KMS-11 (cell line): ENCODE measurements around the gene SLC39A8.

Experiments
- H2AFZ ChIP-seq: fragments of 200-600 bp; sonication (generic); 2 replicates; pipeline ENCODE4 v1.6.1; 2016; ENCODE audit warnings: antibody characterized with exemption, mixed run types, low read depth
- H3K27ac ChIP-seq: fragments of 200-600 bp; sonication (generic); 2 replicates; pipeline ENCODE4 v1.6.1; 2016; ENCODE audit warnings: mild to moderate bottlenecking, mixed run types
- H3K27me3 ChIP-seq: fragments of 200-600 bp; sonication (generic); 2 replicates; pipeline ENCODE4 v1.6.1; 2017; ENCODE audit warnings: mild to moderate bottlenecking, low read depth, mixed run types, moderate library complexity; ENCODE audit not compliant: insufficient read depth
- H3K36me3 ChIP-seq: fragments of 200-600 bp; sonication (generic); 2 replicates; pipeline ENCODE4 v1.6.1; 2017; ENCODE audit warnings: mild to moderate bottlenecking, mixed run types; ENCODE audit not compliant: insufficient read depth
- H3K4me1 ChIP-seq: fragments of 200-600 bp; sonication (generic); 2 replicates; pipeline ENCODE4 v1.6.1; 2016; ENCODE audit warnings: mild to moderate bottlenecking, low read depth, mixed run types; ENCODE audit not compliant: poor library complexity, severe bottlenecking
- H3K4me2 ChIP-seq: fragments of 200-600 bp; sonication (generic); 2 replicates; pipeline ENCODE4 v1.7.0; 2016; ENCODE audit warnings: mild to moderate bottlenecking, mixed run types
- H3K4me3 ChIP-seq: fragments of 200-600 bp; sonication (generic); IDR thresholded peaks from 2 replicates; pipeline ENCODE4 v1.6.1; 2017; ENCODE audit warnings: low read depth, low read length, mixed read lengths; ENCODE audit not compliant: insufficient read depth
- H3K79me2 ChIP-seq: fragments of 200-600 bp; sonication (generic); 2 replicates; pipeline ENCODE4 v1.6.1; 2016; ENCODE audit warnings: low read depth, mixed run types; ENCODE audit not compliant: insufficient read depth
- H3K9ac ChIP-seq: fragments of 200-600 bp; sonication (generic); 2 replicates; pipeline ENCODE4 v1.6.1; 2016; ENCODE audit warnings: mild to moderate bottlenecking, mixed run types
- H4K20me1 ChIP-seq: fragments of 200-600 bp; sonication (generic); 2 replicates; pipeline ENCODE4 v1.6.1; 2016; ENCODE audit warnings: mild to moderate bottlenecking, mixed run types; ENCODE audit not compliant: insufficient read depth
- CTCF ChIP-seq: fragments of 200-600 bp; sonication (generic); conservative IDR thresholded peaks from 2 replicates; pipeline ENCODE4 v1.6.1; 2017; ENCODE audit warnings: low read depth, mild to moderate bottlenecking, antibody characterized with exemption, low read length, moderate library complexity, mixed read lengths

Gene SLC39A8

GRCh38 chr4:102344954-102345794 is at the start of gene SLC39A8:
Gene SLC39A8, minus strand, starts transcription at chr4:102345482. Its CDS starts 820 bp downstream, at chr4:102344662.
- Histone ChIP-seq H3K9ac (peak within 1 kb of the TSS; percentile 84), H4K20me1 (no peaks in the 10 kb centered on the region), H2AFZ (peak within 1 kb of the TSS; percentile 90), H3K79me2 (peaks cover 19% of the 10 kb centered on the region), H3K27me3 (no peaks in the 10 kb centered on the region), H3K36me3 (no peaks in the 10 kb centered on the region), H3K4me2 (peak within 1 kb of the TSS; percentile 90), H3K4me1 (peaks cover 19% of the 10 kb centered on the region), H3K4me3 (peak within 1 kb of the TSS; percentile 61), H3K27ac (peak within 1 kb of the TSS; percentile 84)
- peak; percentile 89 for TF ChIP-seq CTCF

GRCh38 chr4:102392033-102392744 is 46.9 kb upstream of the SLC39A8 start:
- no peak for TF ChIP-seq CTCF
- Histone ChIP-seq H3K27ac (no peak overlapping the region), H4K20me1 (no peaks in the 10 kb centered on the region), H3K9ac (no peak overlapping the region), H2AFZ (no peak overlapping the region), H3K27me3 (no peaks in the 10 kb centered on the region), H3K4me1 (no peaks in the 10 kb centered on the region), H3K36me3 (no peaks in the 10 kb centered on the region), H3K79me2 (no peaks in the 10 kb centered on the region), H3K4me2 (no peak overlapping the region), H3K4me3 (no peak overlapping the region)

GRCh38 chr4:102390438-102390837 is 45.2 kb upstream of the SLC39A8 start:
- no peak overlapping the region for H3K27ac ChIP-seq
- no peaks in the 10 kb centered on the region for H3K27me3 ChIP-seq
- H3K79me2 ChIP-seq: no peaks in the 10 kb centered on the region
- no peak overlapping the region for H3K4me3 ChIP-seq
- H3K36me3 ChIP-seq: no peaks in the 10 kb centered on the region
- no peaks in the 10 kb centered on the region for H4K20me1 ChIP-seq
- H2AFZ ChIP-seq: no peak overlapping the region
- H3K4me2 ChIP-seq: no peak overlapping the region
- H3K4me1 ChIP-seq: no peaks in the 10 kb centered on the region
- TF ChIP-seq CTCF: no peak
- H3K9ac ChIP-seq: no peak overlapping the region

GRCh38 chr4:102388611-102389010 is 43.3 kb upstream of the SLC39A8 start:
- Histone ChIP-seq H4K20me1 (no peaks in the 10 kb centered on the region), H3K9ac (no peak overlapping the region), H3K27me3 (no peaks in the 10 kb centered on the region), H3K79me2 (no peaks in the 10 kb centered on the region), H3K27ac (no peak overlapping the region), H2AFZ (no peak overlapping the region), H3K36me3 (no peaks in the 10 kb centered on the region), H3K4me3 (no peak overlapping the region), H3K4me1 (no peaks in the 10 kb centered on the region), H3K4me2 (no peak overlapping the region)
- no peak for TF ChIP-seq CTCF
